ENCODE results near the gene PPP1R14B.

GRCh38 chr11:64235437-64236161, 11.1 kb downstream of the PPP1R14B start:
- no peak for TF ChIP-seq MYC (IDR thresholded peaks at IDR 0.05; ENCODE audit: low read depth, low read length)
- TF ChIP-seq CTCF (IDR thresholded peaks at IDR 0.05; ENCODE audit: extremely low read depth in 1 of 2, insufficient read depth in 1 of 2, low read depth in 1 of 2, low read length in 2 of 2): no peak
- no peak for TF ChIP-seq POLR2A (IDR thresholded peaks at IDR 0.05; ENCODE audit: low read depth, low read length)
- no peak for TF ChIP-seq POLR2AphosphoS5 (IDR thresholded peaks at IDR 0.05; ENCODE audit: insufficient read depth, low read depth, low read length)
- no peak for TF ChIP-seq FOS (IDR thresholded peaks at IDR 0.05; ENCODE audit: borderline replicate concordance, insufficient read depth, low read length)
- TF ChIP-seq MAX (IDR thresholded peaks at IDR 0.05; ENCODE audit: insufficient read depth, insufficient read length): no peak
- no peak for TF ChIP-seq JUN (IDR thresholded peaks at IDR 0.05; ENCODE audit: borderline replicate concordance, insufficient read depth, insufficient read length, low read depth)
- TF ChIP-seq EZH2 (IDR thresholded peaks at IDR 0.05; ENCODE audit: borderline replicate concordance, low read depth, low read length, severe bottlenecking): no peak
